Thoracic aorta (tissue), 2 donors: ENCODE data around the gene UBR1. TPM values are rescaled to one million over a fixed set of nuclear protein-coding genes. Genes with fewer than 3 reads are reported as not detected.

Experiments
- ATAC-seq: fragments of 150-250 bp; one replicate; pipeline ENCODE4 v1.8.0; 2017; ENCODE audit warnings: low read depth; ENCODE audit not compliant: insufficient number of reproducible peaks, low FRiP score
- DNase-seq: peaks from one replicate; pipeline ENCODE4 v3.0.0-alpha.2; 2020; ENCODE audit warnings: low spot score
- H3K27ac ChIP-seq, 2 donors: fragments of 200-600 bp; sonication (generic); 1 replicate in 1 of 2; 2 replicates in 1 of 2; pipeline ENCODE4 v1.5.1; 2016; ENCODE audit warnings: mild to moderate bottlenecking in 2 of 2, moderate library complexity in 2 of 2
- H3K27me3 ChIP-seq: fragments of 200-600 bp; sonication (generic); replicated peaks from 2 replicates; pipeline ENCODE4 v1.6.0; 2016; ENCODE audit warnings: mild to moderate bottlenecking; ENCODE audit not compliant: insufficient read depth
- H3K36me3 ChIP-seq: fragments of 200-600 bp; sonication (generic); one replicate; pipeline ENCODE4 v1.5.1; 2016
- H3K4me1 ChIP-seq, 2 donors: fragments of 200-600 bp; sonication (generic); 1 replicate in 1 of 2; 2 replicates in 1 of 2; pipeline versions ENCODE4 v1.5.1 to v1.6.0; 2016; ENCODE audit warnings: low read depth in 2 of 2, mild to moderate bottlenecking in 1 of 2; ENCODE audit not compliant: control insufficient read depth in 1 of 2
- H3K4me3 ChIP-seq: fragments of 200-600 bp; sonication (generic); 2 replicates; pipeline ENCODE4 v1.5.1; 2016; ENCODE audit warnings: mild to moderate bottlenecking
- H3K9me3 ChIP-seq: fragments of 200-600 bp; sonication (generic); 2 replicates; pipeline ENCODE4 v1.5.1; 2016
- total RNA-seq, 2 donors: library from RNA; depleted of rRNA; stranded (reverse); fragments of >200 nt; gene quantifications; one replicate each; pipeline versions ENCODE4 v1.1.0 to v1.2.3, GENCODE V29; 2016
- TF ChIP-seq, protein P1 (sequence below): fragments of 200-600 bp; sonication (generic); IDR thresholded peaks from one replicate; pipeline ENCODE4 v1.5.1; 2019; ENCODE audit warnings: antibody characterized with exemption

The UBR1 gene
- total RNA-seq, 2 donors from 2014 or later, result 30.6 to 70.4 TPM

GRCh38 chr15:43125100-43125661, 19.3 kb upstream of the UBR1 start:
- TF ChIP-seq, protein P1, sequence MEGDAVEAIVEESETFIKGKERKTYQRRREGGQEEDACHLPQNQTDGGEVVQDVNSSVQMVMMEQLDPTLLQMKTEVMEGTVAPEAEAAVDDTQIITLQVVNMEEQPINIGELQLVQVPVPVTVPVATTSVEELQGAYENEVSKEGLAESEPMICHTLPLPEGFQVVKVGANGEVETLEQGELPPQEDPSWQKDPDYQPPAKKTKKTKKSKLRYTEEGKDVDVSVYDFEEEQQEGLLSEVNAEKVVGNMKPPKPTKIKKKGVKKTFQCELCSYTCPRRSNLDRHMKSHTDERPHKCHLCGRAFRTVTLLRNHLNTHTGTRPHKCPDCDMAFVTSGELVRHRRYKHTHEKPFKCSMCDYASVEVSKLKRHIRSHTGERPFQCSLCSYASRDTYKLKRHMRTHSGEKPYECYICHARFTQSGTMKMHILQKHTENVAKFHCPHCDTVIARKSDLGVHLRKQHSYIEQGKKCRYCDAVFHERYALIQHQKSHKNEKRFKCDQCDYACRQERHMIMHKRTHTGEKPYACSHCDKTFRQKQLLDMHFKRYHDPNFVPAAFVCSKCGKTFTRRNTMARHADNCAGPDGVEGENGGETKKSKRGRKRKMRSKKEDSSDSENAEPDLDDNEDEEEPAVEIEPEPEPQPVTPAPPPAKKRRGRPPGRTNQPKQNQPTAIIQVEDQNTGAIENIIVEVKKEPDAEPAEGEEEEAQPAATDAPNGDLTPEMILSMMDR, result no peak
- ATAC-seq (no peak), DNase-seq (no peak)
- H3K27me3 ChIP-seq, result no peaks in the 10 kb centered on the region
- H3K9me3 ChIP-seq, result no peaks in the 10 kb centered on the region
- no peaks in the 10 kb centered on the region for H3K36me3 ChIP-seq
- H3K4me1 ChIP-seq, result peaks cover 0 to 7% of the 10 kb centered on the region in 2 donors
- H3K27ac ChIP-seq, result no peak overlapping the region
- H3K4me3 ChIP-seq, result no peak overlapping the region

- no peaks in the 10 kb centered on the region for H3K27me3 ChIP-seq
- no peak for DNase-seq
- peak overlapping the region; percentile 85 for H3K4me3 ChIP-seq
- H3K9me3 ChIP-seq, result no peaks in the 10 kb centered on the region
- no peaks in the 10 kb centered on the region for H3K36me3 ChIP-seq
- H3K27ac ChIP-seq, result no peak overlapping the region
- no peak for ATAC-seq
- TF ChIP-seq, protein P1, result no peak
- H3K4me1 ChIP-seq, result peaks cover 0 to 7% of the 10 kb centered on the region in 2 donors
Measured at GRCh38 chr15:43121863-43122262, 16.0 kb upstream of the UBR1 start.

- TF ChIP-seq, protein P1, result no peak
- H3K36me3 ChIP-seq, result no peaks in the 10 kb centered on the region
Measured at GRCh38 chr15:43118829-43119228, 13.0 kb upstream of the UBR1 start.

DNA sequence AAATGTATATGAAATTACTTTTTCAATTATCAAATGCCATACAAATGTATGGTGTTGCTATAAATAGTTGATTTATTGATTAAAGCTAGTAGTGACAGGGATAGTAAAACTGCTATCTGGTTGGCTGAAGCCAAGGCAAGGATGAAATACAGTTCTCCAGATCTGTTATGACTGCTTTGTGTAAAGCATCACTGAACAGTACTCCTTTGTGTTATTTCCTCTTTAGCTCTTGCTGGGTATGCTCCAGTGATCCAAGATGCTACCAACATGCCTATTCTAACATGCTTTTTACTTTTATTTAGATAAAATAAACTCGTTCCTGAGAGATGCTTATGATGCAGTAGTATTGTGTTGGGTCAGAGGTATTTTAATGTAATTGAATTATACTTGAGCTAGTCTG, 12.4 kb upstream of the UBR1 start:
- no peaks in the 10 kb centered on the region for H3K36me3 ChIP-seq
- ATAC-seq (no peak), DNase-seq (no peak)
- peaks cover 0 to 7% of the 10 kb centered on the region in 2 donors for H3K4me1 ChIP-seq
- H3K27ac ChIP-seq, result no peak overlapping the region
- no peaks in the 10 kb centered on the region for H3K27me3 ChIP-seq
- TF ChIP-seq, protein P1, result no peak
- no peak overlapping the region for H3K4me3 ChIP-seq
- H3K9me3 ChIP-seq, result no peaks in the 10 kb centered on the region

More at GRCh38 chr15:43118829-43119228, 13.0 kb upstream of the UBR1 start:
- Histone ChIP-seq H3K27me3 (no peaks in the 10 kb centered on the region), H3K27ac (no peak overlapping the region), H3K9me3 (no peaks in the 10 kb centered on the region), H3K4me3 (no peak overlapping the region), H3K4me1 (peaks cover 0 to 7% of the 10 kb centered on the region in 2 donors)
- ATAC-seq, result no peak
- DNase-seq, result no peak

- DNase-seq, result no peak
- no peak for ATAC-seq
- Histone ChIP-seq H3K27ac (no peak overlapping the region), H3K9me3 (no peaks in the 10 kb centered on the region), H3K36me3 (no peaks in the 10 kb centered on the region), H3K27me3 (no peaks in the 10 kb centered on the region), H3K4me3 (no peak overlapping the region), H3K4me1 (peaks cover 0 to 5% of the 10 kb centered on the region in 2 donors)
- TF ChIP-seq, protein P1, result no peak
Measured at GRCh38 chr15:43111354-43111753, 5.5 kb upstream of the UBR1 start.
